ENCODE measurements around the gene MEI4. TPM values are rescaled to one million over a fixed set of nuclear protein-coding genes. Genes with fewer than 3 reads are reported as not detected.

Gene MEI4
- total and polyA plus RNA-seq, 11 donors = 0.11 to 0.71 (median 0.33) TPM; not detected in 1

GRCh38 chr6:77814119-77814518, 161.3 kb downstream of the MEI4 start:
- DNase-seq (no peak), ATAC-seq (no peak)
- no peaks in the 10 kb centered on the region for H3K4me1 ChIP-seq
- 63 to 76% (median 72%) methylated on average over 1 of the region's 1 CpG for WGBS, 4 donors
- H3K36me3 ChIP-seq = no peaks in the 10 kb centered on the region
- H3K9me3 ChIP-seq = no peaks in the 10 kb centered on the region
- H3K27ac ChIP-seq = no peak overlapping the region
- intact Hi-C loops (cut with DNase I) = no loop called here
- H3K4me3 ChIP-seq = no peak overlapping the region
- H3K27me3 ChIP-seq = no peaks in the 10 kb centered on the region
- TF ChIP-seq POLR2A (IDR thresholded peaks at IDR 0.05) = no peak

DNA sequence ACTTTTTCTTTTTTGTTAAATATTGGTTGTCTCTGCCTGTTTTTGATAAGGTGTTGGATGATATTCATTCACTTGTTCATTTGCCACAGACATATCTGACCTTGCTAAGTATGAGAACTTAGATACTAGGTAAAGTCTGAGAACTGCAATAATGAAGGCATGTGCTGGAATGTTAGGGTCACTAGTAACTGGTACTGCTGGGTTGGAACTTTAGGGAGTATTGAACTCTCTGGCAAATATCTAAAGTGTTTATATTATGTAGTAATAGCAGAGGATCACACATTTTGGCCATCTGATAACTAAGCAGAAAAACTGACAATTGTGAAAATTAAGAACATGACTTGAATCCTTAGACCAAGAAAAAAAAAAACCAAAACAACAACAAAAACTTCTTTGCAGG, 162.7 kb downstream of the MEI4 start:
- Histone ChIP-seq H3K4me1 (no peaks in the 10 kb centered on the region), H3K9me3 (no peaks in the 10 kb centered on the region), H3K27me3 (no peaks in the 10 kb centered on the region), H3K4me3 (no peak overlapping the region), H3K27ac (no peak overlapping the region), H3K36me3 (no peaks in the 10 kb centered on the region)
- TF ChIP-seq POLR2A (IDR thresholded peaks at IDR 0.05) = no peak
- no peak for TF ChIP-seq CTCF (IDR thresholded peaks at IDR 0.05)
- no peak for DNase-seq
- intact Hi-C loops (cut with DNase I) = no loop called here
- no peak for ATAC-seq

DNA sequence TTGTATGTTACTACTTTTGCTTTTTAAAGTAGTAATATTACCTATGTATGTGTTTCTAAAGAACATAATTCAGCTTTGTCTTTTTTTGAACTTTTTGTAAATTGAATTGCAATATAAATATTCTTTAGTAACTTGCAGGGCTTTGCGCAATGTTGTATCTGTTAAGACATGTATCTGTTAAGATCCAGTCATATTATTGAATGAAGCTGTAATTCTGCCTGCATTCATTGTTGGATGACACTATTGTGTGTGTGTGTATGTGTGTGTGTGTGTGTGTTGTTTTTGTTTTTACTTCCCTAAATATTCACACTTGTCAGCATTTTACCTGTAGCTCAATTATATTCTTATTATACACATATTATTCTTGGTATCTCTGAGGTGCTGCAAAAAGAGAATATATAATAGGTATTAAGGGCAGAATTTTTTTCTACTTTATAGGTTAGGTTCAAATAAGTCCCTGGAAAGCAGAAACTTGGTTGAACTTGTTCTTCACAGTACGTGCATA, 164.0 kb downstream of the MEI4 start:
- intact Hi-C loops (cut with DNase I) = no loop called here
- WGBS, 4 donors = 83 to 89% (median 85%) methylated on average over 2 of the region's 2 CpGs

DNA sequence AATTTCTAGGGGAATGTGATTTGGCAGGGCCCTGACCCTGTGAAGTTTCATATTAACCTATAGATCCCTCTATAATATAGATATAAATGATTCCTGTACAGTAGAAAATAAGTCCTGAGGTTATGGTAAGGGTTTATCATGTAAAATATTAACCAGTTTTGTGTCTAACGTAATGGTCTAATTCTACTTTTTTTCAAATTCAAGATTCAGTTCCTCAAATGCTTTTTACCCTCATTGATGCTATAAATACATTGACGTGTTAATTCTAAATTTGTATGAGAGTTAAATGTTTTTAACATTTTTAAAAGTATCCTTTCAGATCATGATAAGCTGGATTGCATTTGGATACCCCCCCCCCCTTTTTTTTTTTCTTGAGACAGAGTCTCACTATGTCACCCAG, 169.4 kb downstream of the MEI4 start:
- TF ChIP-seq CTCF (IDR thresholded peaks at IDR 0.05) (no peak), POLR2A (IDR thresholded peaks at IDR 0.05) (no peak)
- no peak for DNase-seq
- intact Hi-C loops (cut with DNase I) = no loop called here
- ATAC-seq = no peak
- H3K36me3 ChIP-seq = no peaks in the 10 kb centered on the region
- no peaks in the 10 kb centered on the region for H3K4me1 ChIP-seq
- H3K27ac ChIP-seq = no peak overlapping the region
- H3K27me3 ChIP-seq = no peaks in the 10 kb centered on the region
- 39 to 88% (median 72%) methylated on average over 2 of the region's 2 CpGs for WGBS, 4 donors
- H3K9me3 ChIP-seq = no peaks in the 10 kb centered on the region
- H3K4me3 ChIP-seq = no peak overlapping the region

More for the DNA sequence above, 164.0 kb downstream of the MEI4 start:
- Histone ChIP-seq H3K27ac (no peak overlapping the region), H3K9me3 (no peaks in the 10 kb centered on the region), H3K27me3 (no peaks in the 10 kb centered on the region), H3K36me3 (no peaks in the 10 kb centered on the region), H3K4me1 (no peaks in the 10 kb centered on the region), H3K4me3 (no peak overlapping the region)
- no peak for DNase-seq
- ATAC-seq = no peak
- no peak for TF ChIP-seq POLR2A (IDR thresholded peaks at IDR 0.05)
- no peak for TF ChIP-seq CTCF (IDR thresholded peaks at IDR 0.05)

DNA sequence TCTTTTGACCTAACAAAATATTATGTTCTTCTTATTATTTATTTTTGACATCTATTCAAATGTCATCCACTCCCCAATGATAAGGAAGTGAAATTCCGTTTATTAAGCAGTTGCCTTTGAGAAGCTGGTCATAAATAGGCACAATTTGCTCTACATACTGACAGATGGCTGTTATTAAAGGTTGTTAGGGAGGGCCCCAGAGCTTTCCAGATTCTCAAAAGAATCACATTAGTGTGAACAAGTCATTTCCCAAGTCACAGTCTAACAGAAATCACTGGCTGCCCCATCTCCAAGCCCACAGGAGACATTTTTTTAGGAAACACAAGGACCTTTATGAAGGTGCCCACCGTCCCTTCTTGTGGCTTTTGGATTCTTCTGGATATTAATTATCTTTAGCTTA, 172.4 kb downstream of the MEI4 start:
- TF ChIP-seq POLR2A (IDR thresholded peaks at IDR 0.05) = no peak
- no peak for TF ChIP-seq CTCF (IDR thresholded peaks at IDR 0.05)
- 63 to 74% (median 67%) methylated on average over 2 of the region's 2 CpGs for WGBS, 4 donors
- no peaks in the 10 kb centered on the region for H3K4me1 ChIP-seq
- no peaks in the 10 kb centered on the region for H3K36me3 ChIP-seq
- no peaks in the 10 kb centered on the region for H3K27me3 ChIP-seq
- H3K27ac ChIP-seq = no peak overlapping the region
- intact Hi-C loops (cut with DNase I) = no loop called here
- H3K4me3 ChIP-seq = no peak overlapping the region
- ATAC-seq (no peak), DNase-seq (no peak)
- no peaks in the 10 kb centered on the region for H3K9me3 ChIP-seq

Measured in heart left ventricle (tissue), 16 donors.